H1 (cell line): Measurements from ENCODE around the gene CLINT1. TPM values are rescaled to one million over a fixed set of nuclear protein-coding genes. Genes with fewer than 3 reads are reported as not detected.
A peak's percentile ranks its signal among the peaks of the same experiment; 100 is the strongest.

ENCODE experiments used
- CTCF ChIA-PET: fragments of 300-600 bp; sonication (Branson Sonifier 250); formaldehyde crosslinking; loops from one replicate; lab custom pipeline; 2021; ENCODE audit not compliant: partially characterized antibody; lab: Charles Lee
- POLR2A ChIA-PET: fragments of 300-600 bp; sonication (Branson Sonifier 250); formaldehyde crosslinking; loops from one replicate; lab custom pipeline; 2021; ENCODE audit warnings: inconsistent platforms; ENCODE audit not compliant: partially characterized antibody; lab: Charles Lee
- DNase-seq, 2 experiments: peaks; one replicate each; pipeline versions ENCODE4 v3.0.0 to v3.0.0-alpha.2; 2010 to 2022; ENCODE audit warnings: low spot score in 2 of 2, low read depth in 1 of 2, mixed read lengths in 1 of 2
- FAIRE-seq: peaks from 2 replicates; lab custom pipeline; 2011; peaks lifted over from hg19 to GRCh38; lab: Jason Lieb, UNC
- H2AFZ ChIP-seq: 2 replicates; pipeline ENCODE4 v1.8.1; 2012; ENCODE audit warnings: low read length, inconsistent platforms
- H2AK5ac ChIP-seq: 2 replicates; pipeline ENCODE4 v1.6.1; 2013; ENCODE audit warnings: low read depth, low read length
- H2BK120ac ChIP-seq: replicated peaks from 2 replicates; pipeline ENCODE3; 2013; ENCODE audit warnings: low read depth, low read length, inconsistent platforms
- H2BK12ac ChIP-seq: 2 replicates; pipeline ENCODE4 v1.6.1; 2013; ENCODE audit warnings: low read depth, low read length
- H2BK15ac ChIP-seq: 2 replicates; pipeline ENCODE4 v1.6.1; 2013; ENCODE audit warnings: low read length
- H2BK20ac ChIP-seq: 2 replicates; pipeline ENCODE4 v1.6.1; 2013; ENCODE audit warnings: low read length
- H2BK5ac ChIP-seq: 2 replicates; pipeline ENCODE4 v1.6.1; 2013; ENCODE audit warnings: low read depth, low read length
- H3K14ac ChIP-seq: 2 replicates; pipeline ENCODE4 v1.6.1; 2013; ENCODE audit warnings: inconsistent platforms; ENCODE audit not compliant: insufficient read length
- H3K18ac ChIP-seq: 2 replicates; pipeline ENCODE4 v1.6.1; 2013; ENCODE audit warnings: low read length; ENCODE audit errors: extremely low read depth
- H3K23ac ChIP-seq: 2 replicates; pipeline ENCODE4 v1.6.1; 2013; ENCODE audit warnings: inconsistent platforms; ENCODE audit not compliant: insufficient read length
- H3K23me2 ChIP-seq: 2 replicates; pipeline ENCODE4 v1.6.1; 2013; ENCODE audit warnings: low read depth, low read length
- H3K27ac ChIP-seq: 2 replicates; pipeline ENCODE4 v1.6.1; 2011; ENCODE audit warnings: low read depth, low read length, inconsistent platforms
- H3K27me3 ChIP-seq, 4 experiments: replicated peaks in 1 of 4; 1 replicate in 1 of 4; 2 replicates in 3 of 4; pipeline versions ENCODE4 v1.6.1 to v1.8.1; 2011 to 2013; ENCODE audit warnings: low read length in 3 of 4, mild to moderate bottlenecking in 3 of 4, inconsistent platforms in 2 of 4, mixed read lengths in 2 of 4, moderate library complexity in 1 of 4; ENCODE audit not compliant: control insufficient read depth in 3 of 4, insufficient read depth in 3 of 4; ENCODE audit errors: extremely low read depth in 1 of 4
- H3K36me3 ChIP-seq, 4 experiments: 2 replicates each; pipeline versions ENCODE4 v1.6.1 to v1.8.1; 2011 to 2013; ENCODE audit warnings: mild to moderate bottlenecking in 4 of 4, low read length in 3 of 4, moderate library complexity in 2 of 4, control low read depth in 1 of 4, inconsistent platforms in 1 of 4; ENCODE audit not compliant: insufficient read depth in 4 of 4, control insufficient read depth in 2 of 4
- H3K4ac ChIP-seq: replicated peaks from 2 replicates; pipeline ENCODE3; 2013; ENCODE audit warnings: low read length, low read depth, mixed read lengths, inconsistent platforms; ENCODE audit not compliant: insufficient read length
- H3K4me1 ChIP-seq, 4 experiments: replicated peaks in 1 of 4; 1 replicate in 1 of 4; 2 replicates in 3 of 4; pipeline versions ENCODE4 v1.6.1 to v1.8.1; 2011 to 2013; ENCODE audit warnings: low read length in 3 of 4, inconsistent platforms in 2 of 4, mixed read lengths in 1 of 4; ENCODE audit not compliant: insufficient read depth in 4 of 4, control insufficient read depth in 3 of 4
- H3K4me2 ChIP-seq, 2 experiments: 2 replicates each; pipeline versions ENCODE4 v1.6.1 to v1.8.1; 2011 to 2013; ENCODE audit warnings: low read depth in 2 of 2, low read length in 2 of 2, control low read depth in 1 of 2, inconsistent platforms in 1 of 2, mild to moderate bottlenecking in 1 of 2; ENCODE audit not compliant: insufficient read depth in 1 of 2
- H3K4me3 ChIP-seq, 4 experiments: fragments of 200-600, 300-600 bp in 1 of 4; sonication (generic), shearing (Covaris generic), sonication (Bioruptor Twin) in 1 of 4; 2 replicates each; pipeline versions ENCODE4 v1.5.1 to v1.8.1; 2011 to 2016; ENCODE audit warnings: low read length in 4 of 4, low read depth in 3 of 4, control low read depth in 2 of 4, inconsistent platforms in 2 of 4, mild to moderate bottlenecking in 2 of 4, mixed read lengths in 1 of 4, moderate library complexity in 1 of 4; ENCODE audit not compliant: insufficient read depth in 2 of 4; ENCODE audit errors: extremely low read depth in 1 of 4
- H3K56ac ChIP-seq: replicated peaks from 2 replicates; pipeline ENCODE3; 2013; ENCODE audit warnings: low read depth, mild to moderate bottlenecking, mixed read lengths, low read length, inconsistent platforms; ENCODE audit not compliant: insufficient read length
- H3K79me1 ChIP-seq: 2 replicates; pipeline ENCODE4 v1.6.1; 2013; ENCODE audit warnings: low read depth, low read length, control low read depth
- H3K79me2 ChIP-seq, 2 experiments: 2 replicates each; pipeline versions ENCODE4 v1.6.1 to v1.8.1; 2012 to 2013; ENCODE audit warnings: low read length in 2 of 2, mild to moderate bottlenecking in 2 of 2, inconsistent platforms in 1 of 2; ENCODE audit not compliant: insufficient read depth in 2 of 2, control insufficient read depth in 1 of 2
- H3K9ac ChIP-seq, 4 experiments: replicated peaks in 1 of 4; 1 replicate in 1 of 4; 2 replicates in 3 of 4; pipeline versions ENCODE4 v1.6.1 to v1.8.1; 2011 to 2013; ENCODE audit warnings: low read depth in 3 of 4, low read length in 3 of 4, control low read depth in 2 of 4, mild to moderate bottlenecking in 2 of 4, moderate library complexity in 2 of 4, inconsistent platforms in 1 of 4; ENCODE audit errors: extremely low read depth in 1 of 4
- H3K9me3 ChIP-seq, 2 experiments: 2 replicates each; pipeline versions ENCODE4 v1.6.1 to v1.8.1; 2012 to 2013; ENCODE audit warnings: mild to moderate bottlenecking in 2 of 2, moderate library complexity in 2 of 2, control low read depth in 1 of 2, inconsistent platforms in 1 of 2, low read depth in 1 of 2, low read length in 1 of 2, mixed read lengths in 1 of 2; ENCODE audit not compliant: insufficient read depth in 2 of 2
- H4K20me1 ChIP-seq, 2 experiments: replicated peaks in 1 of 2; 2 replicates each; pipeline versions ENCODE3 to v1.8.1; 2011 to 2013; ENCODE audit warnings: inconsistent platforms in 2 of 2, low read length in 2 of 2, mild to moderate bottlenecking in 1 of 2; ENCODE audit not compliant: insufficient read depth in 2 of 2, control insufficient read depth in 1 of 2
- H4K5ac ChIP-seq: 2 replicates; pipeline ENCODE4 v1.6.1; 2013; ENCODE audit warnings: low read length, low read depth, mixed read lengths, inconsistent platforms; ENCODE audit not compliant: insufficient read length
- H4K8ac ChIP-seq: 2 replicates; pipeline ENCODE4 v1.8.0; 2013; ENCODE audit warnings: mild to moderate bottlenecking, moderate library complexity, low read length, inconsistent platforms; ENCODE audit not compliant: insufficient read depth; ENCODE audit errors: extremely low read depth
- H4K91ac ChIP-seq: replicated peaks from 2 replicates; pipeline ENCODE3; 2013; ENCODE audit warnings: low read length, mixed read lengths, inconsistent platforms; ENCODE audit not compliant: insufficient read length
- KDM1A ChIP-seq: fragments of 200-600, 300-600 bp; sonication (generic); IDR thresholded peaks from 2 replicates; pipeline ENCODE4 v1.7.1; 2016; ENCODE audit warnings: mild to moderate bottlenecking, low read length, borderline replicate concordance
- POU5F1 ChIP-seq: IDR thresholded peaks from 2 replicates; pipeline ENCODE4 v1.6.1; 2011; ENCODE audit warnings: low read depth, mild to moderate bottlenecking, low read length, moderate library complexity
- WGBS, 2 experiments: shearing (Covaris generic) in 1 of 2; methylation state at CpG; one replicate each; pipeline versions ENCODE4 v1.1.6 to v1.1.7; 2013 to 2015; ENCODE audit warnings: low lambda C conversion rate in 2 of 2, mixed read lengths in 2 of 2, inconsistent platforms in 1 of 2, low coverage in 1 of 2, missing lambda C conversion rate in 1 of 2; ENCODE audit not compliant: insufficient replicate concordance in 2 of 2, insufficient coverage in 1 of 2, insufficient read length in 1 of 2; ENCODE audit errors: extremely low coverage in 1 of 2, missing lambda C conversion rate in 1 of 2; 5-methylcytosine and 5-hydroxymethylcytosine counted together
- polyA plus RNA-seq, 7 experiments: library from polyadenylated mRNA; depleted of rRNA in 3 of 7; stranded (reverse) in 5 of 7; unstranded in 2 of 7; fragments of >200 nt in 5 of 7; fragments of 200-250 nt in 2 of 7; gene quantifications; 1 replicate in 5 of 7; 2 replicates in 1 of 7; 4 replicates in 1 of 7; pipeline versions ENCODE4 v1.2.1 to v1.2.3, GENCODE V29; 2011 to 2013; ENCODE audit warnings: missing spikeins in 2 of 7, mixed read lengths in 2 of 7
- total RNA-seq: library from RNA; stranded (reverse); fragmentation: NEBNext Ultra II Directional; extraction: Animal tissue kit (Norgen Biotek cat#: 25700); gene quantifications from 2 replicates; pipeline ENCODE4 v1.2.1, GENCODE V29; 2021

The CLINT1 gene
- total and polyA plus RNA-seq, 2 of the 8 experiments (the other 6 are each of a cell fraction or from before 2014, with no cell fraction given): 85.9 to 140 TPM

DNA sequence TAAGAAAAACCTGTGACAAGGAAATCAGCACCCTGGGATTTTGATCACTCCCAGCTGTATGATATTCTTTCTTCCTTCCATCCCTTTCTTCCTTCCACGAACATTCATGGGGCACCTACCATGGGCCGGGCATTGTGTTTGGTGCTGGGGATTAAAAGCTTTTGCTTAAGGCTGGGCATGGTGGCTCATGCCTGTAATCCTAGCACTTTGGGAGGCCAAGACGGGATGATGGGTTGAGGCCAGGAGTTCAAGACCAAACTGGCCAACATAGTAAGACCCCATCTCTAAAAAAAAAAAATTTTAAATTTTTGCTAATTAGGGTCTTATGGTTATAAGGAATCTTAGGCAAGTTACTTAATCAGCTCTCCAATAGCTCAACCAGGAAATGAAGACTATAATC is 48.5 kb upstream of the CLINT1 start:
- no peak overlapping the region for H4K8ac ChIP-seq
- ChIA-PET POLR2A (no interaction called here), CTCF (interaction anchor here (0.6 to 2.4 kb wide), 6 partner anchors 10 to 88 kb away, joined by 3 to 9 read pairs (median 4); no protein-coding TSS in a partner anchor)
- no peaks in the 10 kb centered on the region for H3K23me2 ChIP-seq
- no peaks in the 10 kb centered on the region for H3K79me2 ChIP-seq
- no peak overlapping the region for H2BK12ac ChIP-seq
- DNase-seq (no peak), FAIRE-seq (no peak)
- H3K9me3 ChIP-seq: no peaks in the 10 kb centered on the region
- no peaks in the 10 kb centered on the region for H4K20me1 ChIP-seq
- H3K4me3 ChIP-seq: no peak overlapping the region
- H4K5ac ChIP-seq: no peak overlapping the region
- no peak overlapping the region for H3K56ac ChIP-seq
- WGBS, 2 experiments: 95% methylated on average over 3 of the region's 3 CpGs; no CpG with 5 or more reads in 1 of the 2 experiments
- H3K36me3 ChIP-seq: no peaks in the 10 kb centered on the region
- H3K23ac ChIP-seq: no peak overlapping the region
- no peak overlapping the region for H2BK20ac ChIP-seq
- no peaks in the 10 kb centered on the region for H3K79me1 ChIP-seq
- no peak overlapping the region for H2BK15ac ChIP-seq
- H2BK120ac ChIP-seq: no peak overlapping the region
- H3K4me2 ChIP-seq: no peak overlapping the region
- H3K14ac ChIP-seq: no peak overlapping the region
- no peaks in the 10 kb centered on the region for H3K27me3 ChIP-seq
- no peak overlapping the region for H4K91ac ChIP-seq
- peak; percentile 67; the same call in 1 of the 2 replicates for TF ChIP-seq KDM1A
- no peak for TF ChIP-seq POU5F1
- peaks cover 0 to 2% (median under 1%) of the 10 kb centered on the region in 4 experiments; a peak in 3 of 7 replicates for H3K4me1 ChIP-seq
- H2BK5ac ChIP-seq: no peak overlapping the region
- H3K27ac ChIP-seq: no peak overlapping the region
- H3K18ac ChIP-seq: no peak overlapping the region
- H2AFZ ChIP-seq: no peak overlapping the region
- no peak overlapping the region for H3K9ac ChIP-seq
- no peak overlapping the region for H2AK5ac ChIP-seq
- no peak overlapping the region for H3K4ac ChIP-seq
